Stomach smooth muscle (tissue), 2 donors: Measurements from ENCODE around the gene KRTAP5-8.

ENCODE experiments used
- H3K27ac ChIP-seq: one replicate; pipeline ENCODE4 v1.7.0; 2013; ENCODE audit warnings: mild to moderate bottlenecking, low read length, inconsistent platforms
- H3K27me3 ChIP-seq, 2 donors: one replicate each; pipeline ENCODE4 v1.7.0; 2013; ENCODE audit warnings: low read length in 2 of 2; ENCODE audit not compliant: insufficient read depth in 2 of 2, control insufficient read depth in 1 of 2
- H3K36me3 ChIP-seq, 2 donors: one replicate each; pipeline ENCODE4 v1.7.0; 2013; ENCODE audit warnings: low read length in 2 of 2; ENCODE audit not compliant: control insufficient read depth in 2 of 2, insufficient read depth in 2 of 2
- H3K4me1 ChIP-seq: one replicate; pipeline ENCODE4 v1.7.0; 2013; ENCODE audit warnings: low read length; ENCODE audit not compliant: control insufficient read depth, insufficient read depth
- H3K4me3 ChIP-seq, 2 donors: one replicate each; pipeline ENCODE4 v1.7.0; 2013; ENCODE audit warnings: low read length in 2 of 2
- H3K9ac ChIP-seq, 2 donors: one replicate each; pipeline ENCODE4 v1.7.0; 2013; ENCODE audit warnings: low read length in 2 of 2, mild to moderate bottlenecking in 1 of 2
- H3K9me3 ChIP-seq, 2 donors: one replicate each; pipeline ENCODE4 v1.7.0; 2013; ENCODE audit warnings: low read length in 2 of 2; ENCODE audit not compliant: control insufficient read depth in 2 of 2
- donor health status: healthy.
- donor health status: Pancreatic carcinoma.

The KRTAP5-8 gene

GRCh38 chr11:71545405-71545966 lies 7.7 kb downstream of the KRTAP5-8 start:
- Histone ChIP-seq H3K27me3 (peaks cover 11 to 14% of the 10 kb centered on the region in 2 donors), H3K9me3 (no peaks in the 10 kb centered on the region), H3K27ac (no peak overlapping the region), H3K36me3 (no peaks in the 10 kb centered on the region), H3K4me1 (no peaks in the 10 kb centered on the region), H3K4me3 (no peak overlapping the region), H3K9ac (no peak overlapping the region)

GRCh38 chr11:71548120-71548519 lies 10.3 kb downstream of the KRTAP5-8 start, which contains the start of gene KRTAP5-9:
Gene KRTAP5-9 (plus strand): TSS chr11:71548420. CDS start chr11:71548658, 238 bp downstream.
- H3K9ac ChIP-seq, result no peak within 1 kb of the TSS
- H3K4me1 ChIP-seq, result no peaks in the 10 kb centered on the region
- H3K36me3 ChIP-seq, result no peaks in the 10 kb centered on the region
- no peak within 1 kb of the TSS for H3K27ac ChIP-seq
- H3K9me3 ChIP-seq, result no peaks in the 10 kb centered on the region
- no peak within 1 kb of the TSS for H3K4me3 ChIP-seq
- peaks cover 11 to 14% of the 10 kb centered on the region in 2 donors for H3K27me3 ChIP-seq

- Histone ChIP-seq H3K36me3 (no peaks in the 10 kb centered on the region), H3K4me3 (no peak overlapping the region), H3K9ac (no peak overlapping the region), H3K9me3 (no peaks in the 10 kb centered on the region), H3K27ac (no peak overlapping the region), H3K27me3 (peaks cover 11 to 14% of the 10 kb centered on the region in 2 donors), H3K4me1 (no peaks in the 10 kb centered on the region)
Measured at GRCh38 chr11:71548716-71549151, 10.9 kb downstream of the KRTAP5-8 start.

- Histone ChIP-seq H3K27ac (no peak overlapping the region), H3K9ac (no peak overlapping the region), H3K27me3 (peaks cover 10 to 14% of the 10 kb centered on the region in 2 donors), H3K4me3 (no peak overlapping the region), H3K9me3 (no peaks in the 10 kb centered on the region), H3K36me3 (no peaks in the 10 kb centered on the region), H3K4me1 (no peaks in the 10 kb centered on the region)
Measured at GRCh38 chr11:71551711-71552110, 13.9 kb downstream of the KRTAP5-8 start.

GRCh38 chr11:71554996-71555395 lies 17.2 kb downstream of the KRTAP5-8 start:
- no peaks in the 10 kb centered on the region for H3K9me3 ChIP-seq
- no peaks in the 10 kb centered on the region for H3K4me1 ChIP-seq
- H3K36me3 ChIP-seq, result no peaks in the 10 kb centered on the region
- H3K9ac ChIP-seq, result no peak overlapping the region
- no peak overlapping the region for H3K4me3 ChIP-seq
- peaks cover 0 to 3% of the 10 kb centered on the region in 2 donors for H3K27me3 ChIP-seq
- H3K27ac ChIP-seq, result no peak overlapping the region

GRCh38 chr11:71555508-71555907 lies 17.7 kb downstream of the KRTAP5-8 start:
- Histone ChIP-seq H3K9ac (no peak overlapping the region), H3K36me3 (no peaks in the 10 kb centered on the region), H3K27ac (no peak overlapping the region), H3K27me3 (peaks cover 0 to 3% of the 10 kb centered on the region in 2 donors), H3K4me3 (no peak overlapping the region), H3K4me1 (no peaks in the 10 kb centered on the region), H3K9me3 (no peaks in the 10 kb centered on the region)

GRCh38 chr11:71556018-71556417 lies 18.2 kb downstream of the KRTAP5-8 start:
- Histone ChIP-seq H3K4me3 (no peak overlapping the region), H3K27me3 (peaks cover 0 to 3% of the 10 kb centered on the region in 2 donors)

GRCh38 chr11:71557257-71557656 lies 19.4 kb downstream of the KRTAP5-8 start:
- no peak overlapping the region for H3K27ac ChIP-seq
- H3K9me3 ChIP-seq, result no peaks in the 10 kb centered on the region
- no peak overlapping the region for H3K9ac ChIP-seq
- H3K4me3 ChIP-seq, result no peak overlapping the region
- no peaks in the 10 kb centered on the region for H3K4me1 ChIP-seq
- no peaks in the 10 kb centered on the region for H3K36me3 ChIP-seq
- peaks cover 0 to 3% of the 10 kb centered on the region in 2 donors for H3K27me3 ChIP-seq

More at GRCh38 chr11:71556018-71556417, 18.2 kb downstream of the KRTAP5-8 start:
- H3K27ac ChIP-seq, result no peak overlapping the region
- no peaks in the 10 kb centered on the region for H3K9me3 ChIP-seq
- H3K9ac ChIP-seq, result no peak overlapping the region
- no peaks in the 10 kb centered on the region for H3K36me3 ChIP-seq
- no peaks in the 10 kb centered on the region for H3K4me1 ChIP-seq

- H3K9me3 ChIP-seq, result no peaks in the 10 kb centered on the region
- H3K4me3 ChIP-seq, result no peak overlapping the region
- no peak overlapping the region for H3K27ac ChIP-seq
- no peaks in the 10 kb centered on the region for H3K36me3 ChIP-seq
- H3K9ac ChIP-seq, result no peak overlapping the region
- H3K4me1 ChIP-seq, result no peaks in the 10 kb centered on the region
- peaks cover 5 to 12% of the 10 kb centered on the region in 2 donors for H3K27me3 ChIP-seq
Measured at GRCh38 chr11:71558996-71559395, 21.2 kb downstream of the KRTAP5-8 start.

- H3K27me3 ChIP-seq, result peaks cover 7 to 14% of the 10 kb centered on the region in 2 donors
- H3K9ac ChIP-seq, result no peak overlapping the region
Measured at GRCh38 chr11:71562120-71562519, 24.3 kb downstream of the KRTAP5-8 start.

GRCh38 chr11:71563406-71563805 lies 25.6 kb downstream of the KRTAP5-8 start:
- H3K27ac ChIP-seq, result no peak overlapping the region
- no peaks in the 10 kb centered on the region for H3K36me3 ChIP-seq
- no peak overlapping the region for H3K9ac ChIP-seq
- no peaks in the 10 kb centered on the region for H3K4me1 ChIP-seq
- H3K27me3 ChIP-seq, result peaks cover 7 to 14% of the 10 kb centered on the region in 2 donors
- H3K4me3 ChIP-seq, result no peak overlapping the region
- no peaks in the 10 kb centered on the region for H3K9me3 ChIP-seq

More at GRCh38 chr11:71562120-71562519, 24.3 kb downstream of the KRTAP5-8 start:
- Histone ChIP-seq H3K27ac (no peak overlapping the region), H3K4me3 (no peak overlapping the region), H3K9me3 (no peaks in the 10 kb centered on the region), H3K36me3 (no peaks in the 10 kb centered on the region), H3K4me1 (no peaks in the 10 kb centered on the region)
